ENCODE measurements around the gene RASGRP1. TPM values are rescaled to one million over a fixed set of nuclear protein-coding genes. Genes with fewer than 3 reads are reported as not detected.

Gene RASGRP1
- total RNA-seq, 1 experiment from 2014 or later: 2.8 TPM

DNA sequence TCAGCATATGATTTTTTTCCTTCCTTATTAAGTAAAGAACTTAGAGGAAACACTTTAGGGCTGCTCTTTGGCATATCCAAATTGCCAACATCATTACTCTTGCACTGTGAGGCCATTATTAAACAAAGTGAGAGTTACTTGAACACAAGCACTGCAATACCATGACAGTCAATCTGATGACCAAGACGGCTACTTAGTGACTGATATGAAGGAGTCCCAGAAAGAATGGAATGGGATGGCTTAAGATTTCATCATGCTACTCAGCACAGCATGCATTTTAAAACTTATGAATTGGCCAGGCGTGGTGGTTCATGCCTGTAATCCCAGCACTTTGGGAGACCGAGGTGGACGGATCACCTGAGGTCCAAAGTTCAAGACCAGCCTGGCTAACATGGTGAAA is 55.5 kb downstream of the RASGRP1 start:
- Mint-ChIP-seq H3K36me3 (no peaks in the 10 kb centered on the region), H3K4me3 (no peak overlapping the region), H3K27me3 (ENCODE audit: low read depth) (no peaks in the 10 kb centered on the region), H3K4me1 (no peaks in the 10 kb centered on the region), H3K9me3 (no peaks in the 10 kb centered on the region), H3K27ac (no peak overlapping the region)
- ChIA-PET POLR2A (no interaction called here), CTCF (no interaction called here)
- DNase-seq (ENCODE audit: low spot score) (no peak), ATAC-seq (no peak)
- TF ChIP-seq SP1 (CRISPR knock-in tag; conservative IDR thresholded peaks at IDR 0.05) (no peak), NFE2L1 (CRISPR knock-in tag; IDR thresholded peaks at IDR 0.05) (no peak), RORB (CRISPR knock-in tag; IDR thresholded peaks at IDR 0.05) (no peak), CBFB (CRISPR knock-in tag; IDR thresholded peaks at IDR 0.05; ENCODE audit: low read depth) (no peak), ZNF219 (CRISPR knock-in tag; IDR thresholded peaks at IDR 0.05; ENCODE audit: borderline replicate concordance) (no peak), SMAD3 (CRISPR knock-in tag; IDR thresholded peaks at IDR 0.05; ENCODE audit: borderline replicate concordance) (no peak), TP53 (CRISPR knock-in tag; IDR thresholded peaks at IDR 0.05) (no peak)
- TF ChIP-seq, protein P1, sequence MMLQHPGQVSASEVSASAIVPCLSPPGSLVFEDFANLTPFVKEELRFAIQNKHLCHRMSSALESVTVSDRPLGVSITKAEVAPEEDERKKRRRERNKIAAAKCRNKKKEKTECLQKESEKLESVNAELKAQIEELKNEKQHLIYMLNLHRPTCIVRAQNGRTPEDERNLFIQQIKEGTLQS (CRISPR knock-in tag; conservative IDR thresholded peaks at IDR 0.05): no peak
- TF ChIP-seq, protein P2, sequence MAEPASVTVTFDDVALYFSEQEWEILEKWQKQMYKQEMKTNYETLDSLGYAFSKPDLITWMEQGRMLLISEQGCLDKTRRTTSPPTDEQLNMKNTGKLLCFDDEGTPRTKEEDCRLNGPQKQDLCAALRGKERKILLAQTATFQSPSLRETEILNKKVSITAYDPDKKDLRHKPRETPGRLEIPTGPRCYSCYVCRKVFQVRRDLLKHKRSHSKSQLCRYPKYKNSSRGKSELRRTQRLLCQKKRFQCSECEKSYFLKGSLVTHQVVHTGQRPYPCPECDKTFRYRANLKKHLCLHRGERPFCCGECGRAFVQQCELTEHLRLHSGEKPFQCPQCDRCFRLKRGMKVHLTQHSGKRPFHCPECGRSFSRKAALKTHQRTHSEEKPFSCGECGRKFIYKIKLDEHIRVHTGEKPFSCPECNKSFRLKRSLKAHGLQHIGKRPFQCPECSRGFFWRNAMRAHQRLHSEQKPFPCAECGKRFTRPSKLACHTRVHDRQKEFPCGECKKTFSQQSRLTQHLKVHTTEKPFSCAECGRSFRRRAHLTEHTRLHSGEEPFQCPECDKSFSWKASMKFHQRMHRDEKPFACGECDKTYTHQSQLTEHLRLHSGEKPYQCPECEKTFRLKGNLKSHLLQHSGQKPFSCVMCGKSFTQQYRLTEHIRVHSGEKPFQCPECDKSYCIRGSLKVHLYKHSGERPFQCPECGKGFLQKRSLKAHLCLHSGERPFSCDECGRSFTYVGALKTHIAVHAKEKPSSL (CRISPR knock-in tag; conservative IDR thresholded peaks at IDR 0.05): no peak

DNA sequence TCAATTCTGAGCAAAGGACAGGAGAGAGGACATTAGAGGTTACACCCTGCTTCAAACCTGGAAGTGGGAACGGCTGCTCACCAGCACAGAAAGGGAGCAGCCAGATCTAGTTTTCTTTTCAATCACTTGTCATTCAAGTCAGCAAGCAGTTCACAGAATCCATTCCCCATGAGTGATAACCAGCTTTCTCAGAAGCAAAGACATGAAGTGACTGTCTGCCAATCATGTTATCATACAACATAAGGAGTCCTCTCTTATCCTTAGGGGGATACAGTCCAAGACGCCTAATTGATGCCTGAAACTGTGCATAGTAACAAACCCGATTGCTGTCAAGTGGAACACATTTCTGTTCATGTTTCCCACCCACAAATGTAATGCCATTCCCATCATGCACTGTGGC is 56.0 kb downstream of the RASGRP1 start:
- ATAC-seq (no peak), DNase-seq (ENCODE audit: low spot score) (no peak)
- ChIA-PET POLR2A (no interaction called here), CTCF (no interaction called here)
- H3K27ac Mint-ChIP-seq: no peak overlapping the region; the same call in 1 of the 2 replicates
- H3K9me3 Mint-ChIP-seq: no peaks in the 10 kb centered on the region
- H3K4me3 Mint-ChIP-seq: no peak overlapping the region
- H3K27me3 Mint-ChIP-seq (ENCODE audit: low read depth): no peaks in the 10 kb centered on the region
- H3K36me3 Mint-ChIP-seq: no peaks in the 10 kb centered on the region
- H3K4me1 Mint-ChIP-seq: no peaks in the 10 kb centered on the region
- TF ChIP-seq, protein P3, sequence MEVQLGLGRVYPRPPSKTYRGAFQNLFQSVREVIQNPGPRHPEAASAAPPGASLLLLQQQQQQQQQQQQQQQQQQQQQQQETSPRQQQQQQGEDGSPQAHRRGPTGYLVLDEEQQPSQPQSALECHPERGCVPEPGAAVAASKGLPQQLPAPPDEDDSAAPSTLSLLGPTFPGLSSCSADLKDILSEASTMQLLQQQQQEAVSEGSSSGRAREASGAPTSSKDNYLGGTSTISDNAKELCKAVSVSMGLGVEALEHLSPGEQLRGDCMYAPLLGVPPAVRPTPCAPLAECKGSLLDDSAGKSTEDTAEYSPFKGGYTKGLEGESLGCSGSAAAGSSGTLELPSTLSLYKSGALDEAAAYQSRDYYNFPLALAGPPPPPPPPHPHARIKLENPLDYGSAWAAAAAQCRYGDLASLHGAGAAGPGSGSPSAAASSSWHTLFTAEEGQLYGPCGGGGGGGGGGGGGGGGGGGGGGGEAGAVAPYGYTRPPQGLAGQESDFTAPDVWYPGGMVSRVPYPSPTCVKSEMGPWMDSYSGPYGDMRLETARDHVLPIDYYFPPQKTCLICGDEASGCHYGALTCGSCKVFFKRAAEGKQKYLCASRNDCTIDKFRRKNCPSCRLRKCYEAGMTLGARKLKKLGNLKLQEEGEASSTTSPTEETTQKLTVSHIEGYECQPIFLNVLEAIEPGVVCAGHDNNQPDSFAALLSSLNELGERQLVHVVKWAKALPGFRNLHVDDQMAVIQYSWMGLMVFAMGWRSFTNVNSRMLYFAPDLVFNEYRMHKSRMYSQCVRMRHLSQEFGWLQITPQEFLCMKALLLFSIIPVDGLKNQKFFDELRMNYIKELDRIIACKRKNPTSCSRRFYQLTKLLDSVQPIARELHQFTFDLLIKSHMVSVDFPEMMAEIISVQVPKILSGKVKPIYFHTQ (CRISPR knock-in tag; IDR thresholded peaks at IDR 0.05): no peak
- TF ChIP-seq, protein P4, sequence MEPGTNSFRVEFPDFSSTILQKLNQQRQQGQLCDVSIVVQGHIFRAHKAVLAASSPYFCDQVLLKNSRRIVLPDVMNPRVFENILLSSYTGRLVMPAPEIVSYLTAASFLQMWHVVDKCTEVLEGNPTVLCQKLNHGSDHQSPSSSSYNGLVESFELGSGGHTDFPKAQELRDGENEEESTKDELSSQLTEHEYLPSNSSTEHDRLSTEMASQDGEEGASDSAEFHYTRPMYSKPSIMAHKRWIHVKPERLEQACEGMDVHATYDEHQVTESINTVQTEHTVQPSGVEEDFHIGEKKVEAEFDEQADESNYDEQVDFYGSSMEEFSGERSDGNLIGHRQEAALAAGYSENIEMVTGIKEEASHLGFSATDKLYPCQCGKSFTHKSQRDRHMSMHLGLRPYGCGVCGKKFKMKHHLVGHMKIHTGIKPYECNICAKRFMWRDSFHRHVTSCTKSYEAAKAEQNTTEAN (CRISPR knock-in tag; IDR thresholded peaks at IDR 0.05): no peak
- TF ChIP-seq MYBL2 (CRISPR knock-in tag; IDR thresholded peaks at IDR 0.05) (no peak), JAZF1 (CRISPR knock-in tag; IDR thresholded peaks at IDR 0.05) (no peak), ZNF416 (CRISPR knock-in tag; IDR thresholded peaks at IDR 0.05) (no peak), PRRX2 (CRISPR knock-in tag; IDR thresholded peaks at IDR 0.05) (no peak), ZNF232 (CRISPR knock-in tag; IDR thresholded peaks at IDR 0.05) (no peak), GRHL2 (CRISPR knock-in tag; IDR thresholded peaks at IDR 0.05; ENCODE audit: insufficient replicate concordance, severe bottlenecking) (no peak), ZNF138 (CRISPR knock-in tag; conservative IDR thresholded peaks at IDR 0.05) (no peak), ETV6 (CRISPR knock-in tag; IDR thresholded peaks at IDR 0.05) (no peak)
- TF ChIP-seq, protein P5, sequence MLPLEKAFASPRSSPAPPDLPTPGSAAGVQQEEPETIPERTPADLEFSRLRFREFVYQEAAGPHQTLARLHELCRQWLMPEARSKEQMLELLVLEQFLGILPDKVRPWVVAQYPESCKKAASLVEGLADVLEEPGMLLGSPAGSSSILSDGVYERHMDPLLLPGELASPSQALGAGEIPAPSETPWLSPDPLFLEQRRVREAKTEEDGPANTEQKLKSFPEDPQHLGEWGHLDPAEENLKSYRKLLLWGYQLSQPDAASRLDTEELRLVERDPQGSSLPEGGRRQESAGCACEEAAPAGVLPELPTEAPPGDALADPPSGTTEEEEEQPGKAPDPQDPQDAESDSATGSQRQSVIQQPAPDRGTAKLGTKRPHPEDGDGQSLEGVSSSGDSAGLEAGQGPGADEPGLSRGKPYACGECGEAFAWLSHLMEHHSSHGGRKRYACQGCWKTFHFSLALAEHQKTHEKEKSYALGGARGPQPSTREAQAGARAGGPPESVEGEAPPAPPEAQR (CRISPR knock-in tag; IDR thresholded peaks at IDR 0.05): no peak
- TF ChIP-seq, protein P6, sequence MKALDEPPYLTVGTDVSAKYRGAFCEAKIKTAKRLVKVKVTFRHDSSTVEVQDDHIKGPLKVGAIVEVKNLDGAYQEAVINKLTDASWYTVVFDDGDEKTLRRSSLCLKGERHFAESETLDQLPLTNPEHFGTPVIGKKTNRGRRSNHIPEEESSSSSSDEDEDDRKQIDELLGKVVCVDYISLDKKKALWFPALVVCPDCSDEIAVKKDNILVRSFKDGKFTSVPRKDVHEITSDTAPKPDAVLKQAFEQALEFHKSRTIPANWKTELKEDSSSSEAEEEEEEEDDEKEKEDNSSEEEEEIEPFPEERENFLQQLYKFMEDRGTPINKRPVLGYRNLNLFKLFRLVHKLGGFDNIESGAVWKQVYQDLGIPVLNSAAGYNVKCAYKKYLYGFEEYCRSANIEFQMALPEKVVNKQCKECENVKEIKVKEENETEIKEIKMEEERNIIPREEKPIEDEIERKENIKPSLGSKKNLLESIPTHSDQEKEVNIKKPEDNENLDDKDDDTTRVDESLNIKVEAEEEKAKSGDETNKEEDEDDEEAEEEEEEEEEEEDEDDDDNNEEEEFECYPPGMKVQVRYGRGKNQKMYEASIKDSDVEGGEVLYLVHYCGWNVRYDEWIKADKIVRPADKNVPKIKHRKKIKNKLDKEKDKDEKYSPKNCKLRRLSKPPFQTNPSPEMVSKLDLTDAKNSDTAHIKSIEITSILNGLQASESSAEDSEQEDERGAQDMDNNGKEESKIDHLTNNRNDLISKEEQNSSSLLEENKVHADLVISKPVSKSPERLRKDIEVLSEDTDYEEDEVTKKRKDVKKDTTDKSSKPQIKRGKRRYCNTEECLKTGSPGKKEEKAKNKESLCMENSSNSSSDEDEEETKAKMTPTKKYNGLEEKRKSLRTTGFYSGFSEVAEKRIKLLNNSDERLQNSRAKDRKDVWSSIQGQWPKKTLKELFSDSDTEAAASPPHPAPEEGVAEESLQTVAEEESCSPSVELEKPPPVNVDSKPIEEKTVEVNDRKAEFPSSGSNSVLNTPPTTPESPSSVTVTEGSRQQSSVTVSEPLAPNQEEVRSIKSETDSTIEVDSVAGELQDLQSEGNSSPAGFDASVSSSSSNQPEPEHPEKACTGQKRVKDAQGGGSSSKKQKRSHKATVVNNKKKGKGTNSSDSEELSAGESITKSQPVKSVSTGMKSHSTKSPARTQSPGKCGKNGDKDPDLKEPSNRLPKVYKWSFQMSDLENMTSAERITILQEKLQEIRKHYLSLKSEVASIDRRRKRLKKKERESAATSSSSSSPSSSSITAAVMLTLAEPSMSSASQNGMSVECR (CRISPR knock-in tag; IDR thresholded peaks at IDR 0.05; ENCODE audit: borderline replicate concordance): no peak
- TF ChIP-seq, protein P7, sequence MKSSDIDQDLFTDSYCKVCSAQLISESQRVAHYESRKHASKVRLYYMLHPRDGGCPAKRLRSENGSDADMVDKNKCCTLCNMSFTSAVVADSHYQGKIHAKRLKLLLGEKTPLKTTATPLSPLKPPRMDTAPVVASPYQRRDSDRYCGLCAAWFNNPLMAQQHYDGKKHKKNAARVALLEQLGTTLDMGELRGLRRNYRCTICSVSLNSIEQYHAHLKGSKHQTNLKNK (CRISPR knock-in tag; IDR thresholded peaks at IDR 0.05): no peak
- TF ChIP-seq, protein P8, sequence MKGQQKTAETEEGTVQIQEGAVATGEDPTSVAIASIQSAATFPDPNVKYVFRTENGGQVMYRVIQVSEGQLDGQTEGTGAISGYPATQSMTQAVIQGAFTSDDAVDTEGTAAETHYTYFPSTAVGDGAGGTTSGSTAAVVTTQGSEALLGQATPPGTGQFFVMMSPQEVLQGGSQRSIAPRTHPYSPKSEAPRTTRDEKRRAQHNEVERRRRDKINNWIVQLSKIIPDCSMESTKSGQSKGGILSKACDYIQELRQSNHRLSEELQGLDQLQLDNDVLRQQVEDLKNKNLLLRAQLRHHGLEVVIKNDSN (CRISPR knock-in tag; IDR thresholded peaks at IDR 0.05): no peak
- TF ChIP-seq, protein P1 (CRISPR knock-in tag; conservative IDR thresholded peaks at IDR 0.05): no peak
